ENCODE data around the gene UVRAG.
"Not testable (repeated sequence)": the region's sequence is repeated elsewhere in the genome, so short reads cannot be mapped to it uniquely, and the experiment has no call there.

UVRAG gene

GRCh38 chr11:75924966-75925784, 110.2 kb downstream of the UVRAG start:
- peak; percentile 26 for DNase-seq (ENCODE audit: low spot score)

GRCh38 chr11:75925785-75926164, 110.8 kb downstream of the UVRAG start:
- DNase-seq (ENCODE audit: low spot score) = no peak

GRCh38 chr11:75929706-75930105, 114.7 kb downstream of the UVRAG start:
- DNase-seq (ENCODE audit: low spot score) = no peak

- no peak for DNase-seq (ENCODE audit: low spot score)
These were observed 115.5 kb downstream of the UVRAG start for GRCh38 chr11:75930534-75930933.

GRCh38 chr11:75931124-75931523, 116.1 kb downstream of the UVRAG start:
- peak; percentile 21 for DNase-seq (ENCODE audit: low spot score)

- not testable (repeated sequence) for DNase-seq (ENCODE audit: low spot score)
These were observed 118.7 kb downstream of the UVRAG start for GRCh38 chr11:75933736-75934135.

GRCh38 chr11:75934851-75935250, 119.8 kb downstream of the UVRAG start:
- no peak for DNase-seq (ENCODE audit: low spot score)

- no peak for DNase-seq (ENCODE audit: low spot score)
These were observed 123.5 kb downstream of the UVRAG start for GRCh38 chr11:75938543-75938942.

- no peak for DNase-seq (ENCODE audit: low spot score)
These were observed 124.5 kb downstream of the UVRAG start for GRCh38 chr11:75939516-75939915.

- DNase-seq (ENCODE audit: low spot score) = no peak
These were observed 125.0 kb downstream of the UVRAG start for GRCh38 chr11:75939992-75940391.

GRCh38 chr11:75940911-75941310, 125.9 kb downstream of the UVRAG start:
- DNase-seq (ENCODE audit: low spot score) = no peak

- no peak for DNase-seq (ENCODE audit: low spot score)
These were observed 129.5 kb downstream of the UVRAG start for GRCh38 chr11:75944515-75944914.

GRCh38 chr11:75945446-75945845, 130.4 kb downstream of the UVRAG start:
- DNase-seq (ENCODE audit: low spot score) = no peak

- no peak for DNase-seq (ENCODE audit: low spot score)
These were observed 130.9 kb downstream of the UVRAG start for GRCh38 chr11:75945947-75946346.

- DNase-seq (ENCODE audit: low spot score) = no peak
These were observed 131.8 kb downstream of the UVRAG start for GRCh38 chr11:75946531-75947530.

- DNase-seq (ENCODE audit: low spot score) = no peak
These were observed 134.1 kb downstream of the UVRAG start for GRCh38 chr11:75949023-75949672.

GRCh38 chr11:75950141-75950540, 135.1 kb downstream of the UVRAG start:
- DNase-seq (ENCODE audit: low spot score) = no peak

GRCh38 chr11:75954039-75954438, 139.0 kb downstream of the UVRAG start:
- DNase-seq (ENCODE audit: low spot score) = no peak

- no peak for DNase-seq (ENCODE audit: low spot score)
These were observed 140.4 kb downstream of the UVRAG start for GRCh38 chr11:75955443-75955842.

GRCh38 chr11:75959540-75959939, 144.5 kb downstream of the UVRAG start:
- no peak for DNase-seq (ENCODE audit: low spot score)

GRCh38 chr11:75964071-75964470, 149.1 kb downstream of the UVRAG start:
- DNase-seq (ENCODE audit: low spot score) = no peak

GRCh38 chr11:75966537-75967287, 151.7 kb downstream of the UVRAG start:
- peak; percentile 43 for DNase-seq (ENCODE audit: low spot score)

Data from hepatic stellate cell (primary cell).